Measurements from ENCODE around the gene INTS3.

INTS3 gene

GRCh38 chr1:153801786-153802697 is 74.2 kb downstream of the INTS3 start:
- no peak for DNase-seq (ENCODE audit: low spot score)
- TF ChIP-seq, protein P1, sequence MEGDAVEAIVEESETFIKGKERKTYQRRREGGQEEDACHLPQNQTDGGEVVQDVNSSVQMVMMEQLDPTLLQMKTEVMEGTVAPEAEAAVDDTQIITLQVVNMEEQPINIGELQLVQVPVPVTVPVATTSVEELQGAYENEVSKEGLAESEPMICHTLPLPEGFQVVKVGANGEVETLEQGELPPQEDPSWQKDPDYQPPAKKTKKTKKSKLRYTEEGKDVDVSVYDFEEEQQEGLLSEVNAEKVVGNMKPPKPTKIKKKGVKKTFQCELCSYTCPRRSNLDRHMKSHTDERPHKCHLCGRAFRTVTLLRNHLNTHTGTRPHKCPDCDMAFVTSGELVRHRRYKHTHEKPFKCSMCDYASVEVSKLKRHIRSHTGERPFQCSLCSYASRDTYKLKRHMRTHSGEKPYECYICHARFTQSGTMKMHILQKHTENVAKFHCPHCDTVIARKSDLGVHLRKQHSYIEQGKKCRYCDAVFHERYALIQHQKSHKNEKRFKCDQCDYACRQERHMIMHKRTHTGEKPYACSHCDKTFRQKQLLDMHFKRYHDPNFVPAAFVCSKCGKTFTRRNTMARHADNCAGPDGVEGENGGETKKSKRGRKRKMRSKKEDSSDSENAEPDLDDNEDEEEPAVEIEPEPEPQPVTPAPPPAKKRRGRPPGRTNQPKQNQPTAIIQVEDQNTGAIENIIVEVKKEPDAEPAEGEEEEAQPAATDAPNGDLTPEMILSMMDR (IDR thresholded peaks at IDR 0.05; ENCODE audit: borderline replicate concordance, control extremely low read depth, extremely low read depth, insufficient read depth, missing control alignments): no peak
- in situ Hi-C loops (cut with MboI; ENCODE audit: low sequenced_read_pairs, unreplicated experiment): no loop called here

DNA sequence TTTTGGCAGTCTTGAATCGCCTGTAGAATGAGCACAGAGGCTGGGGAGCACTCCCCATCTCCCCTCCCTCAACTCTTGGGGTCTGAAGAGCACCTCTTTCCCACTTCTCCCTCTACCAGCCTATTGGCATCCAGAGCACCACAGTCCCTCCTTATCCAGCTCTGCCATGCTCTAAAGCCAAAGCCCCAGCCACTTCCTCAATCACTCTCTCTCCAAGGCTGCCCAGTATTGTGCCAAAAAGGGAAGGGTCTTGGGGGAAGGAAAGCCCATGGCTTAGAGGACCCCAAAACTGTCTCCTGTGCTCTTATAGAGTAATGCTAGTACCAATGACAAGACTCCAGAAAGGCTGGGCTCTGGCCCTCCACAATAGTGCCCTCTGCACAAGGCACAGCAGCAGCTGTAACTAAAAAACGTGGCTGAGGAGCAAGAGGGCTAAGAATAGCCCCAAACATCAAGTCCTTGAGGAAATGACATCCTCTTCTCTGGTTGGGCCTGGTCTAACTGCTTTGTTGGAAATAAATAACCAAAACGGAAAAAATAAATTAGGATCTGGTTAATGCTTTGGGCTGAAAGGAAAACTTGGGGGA is 75.7 kb downstream of the INTS3 start:
- in situ Hi-C loops (cut with MboI; ENCODE audit: low sequenced_read_pairs, unreplicated experiment): no loop called here
- DNase-seq (ENCODE audit: low spot score): no peak
- TF ChIP-seq, protein P1 (IDR thresholded peaks at IDR 0.05; ENCODE audit: borderline replicate concordance, control extremely low read depth, extremely low read depth, insufficient read depth, missing control alignments): no peak

GRCh38 chr1:153804112-153804511 is 76.3 kb downstream of the INTS3 start:
- TF ChIP-seq, protein P1 (IDR thresholded peaks at IDR 0.05; ENCODE audit: borderline replicate concordance, control extremely low read depth, extremely low read depth, insufficient read depth, missing control alignments): no peak
- in situ Hi-C loops (cut with MboI; ENCODE audit: low sequenced_read_pairs, unreplicated experiment): no loop called here
- no peak for DNase-seq (ENCODE audit: low spot score)

DNA sequence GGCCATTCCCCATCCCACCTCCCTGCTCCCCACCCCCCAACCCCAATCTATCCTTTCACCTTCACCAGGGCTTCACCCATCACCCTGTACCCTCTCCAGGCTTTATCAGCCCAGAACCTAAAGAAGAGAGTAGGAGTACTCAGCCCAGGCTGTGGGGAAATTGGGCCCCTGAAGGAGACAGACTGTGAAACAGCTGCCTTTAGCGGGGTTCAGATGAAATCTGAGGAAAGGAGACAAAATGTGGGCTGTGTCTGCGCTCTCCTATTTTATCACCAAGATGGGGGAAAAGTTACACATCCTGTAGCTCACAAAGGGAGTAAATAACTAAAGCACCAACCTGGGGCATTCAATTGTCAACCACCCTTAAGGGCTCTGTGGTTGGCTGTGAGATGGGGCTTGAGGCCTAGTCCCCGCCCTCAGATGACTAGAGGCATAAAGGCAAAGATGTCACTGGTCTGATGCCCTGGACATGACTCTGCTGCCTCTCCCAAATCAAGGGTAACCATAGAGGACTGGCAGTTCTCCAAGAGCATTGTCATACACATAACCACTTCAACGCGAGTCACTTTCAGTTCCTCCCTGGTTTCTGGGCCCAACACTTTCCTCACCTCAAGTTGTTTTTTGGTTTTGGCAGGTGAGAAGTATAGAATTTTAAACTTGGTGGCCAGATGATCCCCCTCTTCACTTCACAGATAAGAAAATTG is 77.3 kb downstream of the INTS3 start:
- in situ Hi-C loops (cut with MboI; ENCODE audit: low sequenced_read_pairs, unreplicated experiment): no loop called here
- TF ChIP-seq, protein P1 (IDR thresholded peaks at IDR 0.05; ENCODE audit: borderline replicate concordance, control extremely low read depth, extremely low read depth, insufficient read depth, missing control alignments): no peak
- DNase-seq (ENCODE audit: low spot score): peak; percentile 89

DNA sequence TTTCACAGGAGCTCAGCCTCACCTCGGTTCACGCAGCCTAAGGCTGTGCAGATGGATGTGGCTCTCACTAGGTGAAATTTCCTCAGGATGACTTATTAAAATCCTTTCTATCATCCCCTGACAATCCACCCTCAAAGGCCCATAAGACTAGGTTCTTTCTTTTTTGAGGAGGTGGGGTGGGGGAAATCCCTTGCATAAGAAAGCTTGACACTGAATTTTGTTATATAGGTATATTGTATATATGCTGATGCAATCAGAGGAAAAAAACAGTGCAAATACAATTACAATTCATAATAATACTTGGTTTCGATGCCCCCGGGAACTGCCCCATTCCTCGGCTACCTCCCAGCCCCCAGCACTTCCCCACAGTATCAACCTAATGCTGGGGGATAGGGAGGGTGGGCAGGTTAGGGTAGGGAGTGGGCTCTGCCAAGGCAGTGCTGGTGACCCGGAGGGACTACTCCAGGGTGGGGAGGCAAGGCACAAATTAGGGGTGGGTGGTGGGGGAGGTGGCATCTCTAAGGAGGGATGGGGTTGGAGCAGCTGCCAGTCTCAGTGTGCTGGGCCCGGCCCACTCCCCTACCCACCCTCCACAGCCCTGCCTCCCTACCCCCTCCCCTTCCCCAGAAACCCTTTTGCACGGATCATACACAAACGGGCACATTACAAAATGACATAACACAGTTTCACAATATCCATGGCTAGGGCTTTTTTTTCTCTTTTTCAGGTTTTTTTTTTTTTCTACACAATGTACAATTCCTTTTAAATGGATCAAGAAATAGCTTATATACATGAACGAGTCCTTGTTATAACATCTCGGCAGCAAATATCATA is 78.3 kb downstream of the INTS3 start:
- TF ChIP-seq, protein P1 (IDR thresholded peaks at IDR 0.05; ENCODE audit: borderline replicate concordance, control extremely low read depth, extremely low read depth, insufficient read depth, missing control alignments): no peak
- in situ Hi-C loops (cut with MboI; ENCODE audit: low sequenced_read_pairs, unreplicated experiment): no loop called here
- peak; percentile 41 for DNase-seq (ENCODE audit: low spot score)

Measured in GM13976 (cell line).